ENCODE results near the gene WNT7B. TPM values are rescaled to one million over a fixed set of nuclear protein-coding genes. Genes with fewer than 3 reads are reported as not detected.

WNT7B gene
- total RNA-seq, 1 donor from 2014 or later: not detected

DNA sequence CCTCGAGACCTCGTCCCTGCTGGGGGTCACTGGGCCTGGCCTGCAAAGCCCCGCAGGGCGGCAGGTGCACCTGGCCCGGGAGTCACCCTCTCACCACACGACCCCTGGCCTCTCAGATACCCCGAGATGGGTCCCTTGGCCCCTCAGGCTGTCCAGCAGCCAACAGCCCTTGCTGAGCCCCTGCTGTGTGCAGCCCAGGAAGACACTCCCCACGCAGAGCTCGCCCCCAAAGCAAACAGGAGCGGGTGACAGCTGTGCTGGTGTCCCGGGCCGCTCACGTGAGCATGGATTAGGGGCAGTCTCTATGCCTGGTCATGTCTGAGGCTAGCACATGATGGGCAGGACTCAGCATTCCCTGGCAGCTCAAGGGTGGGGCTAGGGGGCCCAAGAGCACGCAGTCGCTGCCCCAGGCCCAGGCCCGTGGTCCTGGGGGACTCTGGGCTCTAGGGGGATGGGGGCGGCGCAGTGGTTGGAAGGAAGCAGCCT, 31.3 kb downstream of the WNT7B start:
- DNase-seq (no peak), ATAC-seq (ENCODE audit: poor library complexity) (no peak)
- intact Hi-C loops (cut with DNase I): no loop called here

- ATAC-seq (ENCODE audit: poor library complexity): no peak
- no peak for DNase-seq
- intact Hi-C loops (cut with DNase I): no loop called here
These were observed 34.0 kb downstream of the WNT7B start for GRCh38 chr22:45942787-45943493.

GRCh38 chr22:45942344-45942743, 34.6 kb downstream of the WNT7B start:
- intact Hi-C loops (cut with DNase I): no loop called here
- no peak for ATAC-seq (ENCODE audit: poor library complexity)
- DNase-seq: no peak

DNA sequence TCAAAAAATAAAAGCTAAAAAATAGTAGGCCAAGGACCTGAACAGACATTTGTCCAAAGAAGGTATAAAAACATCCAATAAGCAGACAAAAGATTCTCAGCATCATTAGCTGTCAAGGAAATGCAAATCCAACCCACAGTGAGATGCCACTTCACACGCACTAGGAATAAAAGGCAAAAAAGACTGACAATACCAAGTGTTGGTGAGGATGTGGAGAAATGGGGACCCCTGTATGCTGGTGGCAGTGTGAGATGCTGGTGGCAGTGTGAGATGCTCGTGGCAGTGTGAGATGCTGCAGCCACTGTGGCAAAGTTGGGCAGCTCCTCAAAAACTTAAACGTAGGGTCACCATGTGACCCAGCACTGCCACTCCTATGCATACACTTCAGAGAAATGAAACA, 38.0 kb downstream of the WNT7B start:
- ATAC-seq (ENCODE audit: poor library complexity) (no peak), DNase-seq (no peak)
- intact Hi-C loops (cut with DNase I): no loop called here

DNA sequence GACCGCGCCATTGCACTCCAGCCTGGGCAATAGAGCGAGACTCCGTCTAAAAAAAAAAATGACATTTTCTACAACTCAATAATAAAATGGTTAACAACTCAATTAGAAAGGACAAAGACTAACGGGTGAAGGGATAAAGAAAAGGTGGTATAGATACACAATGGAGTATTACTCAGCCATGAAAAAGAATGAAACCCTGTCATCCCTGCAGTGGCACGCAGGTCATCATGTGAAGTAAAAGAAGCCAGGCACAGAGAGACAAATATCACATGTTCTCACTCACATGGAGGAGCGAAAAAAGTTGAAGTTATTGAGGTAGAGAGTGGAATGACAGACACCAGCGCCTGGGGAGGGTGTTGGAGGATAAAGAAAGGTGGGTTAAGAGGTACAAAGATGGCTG, 39.0 kb downstream of the WNT7B start:
- ATAC-seq (ENCODE audit: poor library complexity) (no peak), DNase-seq (no peak)
- intact Hi-C loops (cut with DNase I): no loop called here

GRCh38 chr22:45935573-45935972, 41.4 kb downstream of the WNT7B start:
- ATAC-seq (ENCODE audit: poor library complexity) (no peak), DNase-seq (no peak)
- intact Hi-C loops (cut with DNase I): no loop called here

DNA sequence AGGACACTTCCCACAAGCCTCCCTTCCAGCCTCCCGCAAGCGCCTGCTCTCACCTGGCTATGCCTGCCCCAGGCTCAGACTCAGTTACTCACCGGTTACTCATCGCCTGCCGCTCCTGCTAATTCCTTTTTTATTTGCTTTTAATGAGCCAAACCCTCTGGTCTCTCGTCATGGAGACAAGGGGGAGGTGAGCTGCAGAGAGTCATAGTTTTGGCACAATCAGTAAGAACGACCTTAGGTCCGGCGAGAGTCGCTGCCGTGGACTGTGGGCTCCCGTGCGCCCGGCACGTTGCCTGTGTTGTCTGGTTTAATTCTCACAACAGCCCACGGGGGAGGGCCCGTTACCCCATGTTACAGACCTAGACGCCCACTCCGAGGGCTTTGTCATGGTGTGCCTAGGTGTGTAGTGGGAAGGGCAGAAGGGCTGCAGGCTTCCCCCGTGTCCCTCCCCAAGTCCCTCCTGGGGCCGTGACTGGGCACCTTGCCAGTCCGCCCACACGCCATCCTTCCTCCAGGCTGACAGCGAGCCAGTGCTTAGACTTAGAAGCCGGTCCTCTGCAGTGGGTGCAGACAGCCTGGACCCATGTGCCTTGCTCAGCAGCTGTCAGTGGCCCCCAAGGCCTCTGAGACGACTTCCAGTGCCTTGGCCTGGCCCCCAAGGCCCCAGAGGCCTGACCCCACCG, 42.2 kb downstream of the WNT7B start:
- ATAC-seq (ENCODE audit: poor library complexity): peak; percentile 18
- no peak for DNase-seq
- intact Hi-C loops (cut with DNase I): no loop called here

GRCh38 chr22:45934168-45934564, 42.8 kb downstream of the WNT7B start:
- DNase-seq (no peak), ATAC-seq (ENCODE audit: poor library complexity) (no peak)
- intact Hi-C loops (cut with DNase I): no loop called here

GRCh38 chr22:45933506-45934167, 43.3 kb downstream of the WNT7B start:
- DNase-seq (no peak), ATAC-seq (ENCODE audit: poor library complexity) (no peak)
- intact Hi-C loops (cut with DNase I): no loop called here

DNA sequence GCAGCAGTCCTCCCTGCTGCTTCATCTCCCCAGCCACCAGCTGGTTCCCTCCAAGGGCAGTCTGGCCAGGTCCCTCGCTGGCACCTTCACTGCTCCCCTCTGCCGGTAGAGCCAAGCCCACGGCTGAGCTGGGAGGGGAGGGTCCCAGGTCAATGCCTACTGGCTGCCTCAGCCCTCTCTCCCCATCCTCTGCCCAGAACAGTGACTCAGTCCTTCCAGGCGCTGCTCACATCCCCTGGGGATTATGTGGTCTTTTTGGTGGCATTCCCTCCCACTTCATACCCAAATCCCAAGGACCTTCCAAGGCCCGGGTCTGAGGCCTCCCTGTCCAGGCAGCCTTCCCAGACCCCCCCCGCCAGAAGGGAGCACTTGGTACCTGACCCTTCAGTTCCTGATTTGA, 44.9 kb downstream of the WNT7B start:
- ATAC-seq (ENCODE audit: poor library complexity) (no peak), DNase-seq (no peak)
- intact Hi-C loops (cut with DNase I): no loop called here

- intact Hi-C loops (cut with DNase I): no loop called here
- DNase-seq (no peak), ATAC-seq (ENCODE audit: poor library complexity) (no peak)
These were observed 45.9 kb downstream of the WNT7B start for GRCh38 chr22:45931042-45931441.

GRCh38 chr22:45930324-45930723, 46.6 kb downstream of the WNT7B start:
- ATAC-seq (ENCODE audit: poor library complexity) (no peak), DNase-seq (no peak)
- intact Hi-C loops (cut with DNase I): no loop called here

DNA sequence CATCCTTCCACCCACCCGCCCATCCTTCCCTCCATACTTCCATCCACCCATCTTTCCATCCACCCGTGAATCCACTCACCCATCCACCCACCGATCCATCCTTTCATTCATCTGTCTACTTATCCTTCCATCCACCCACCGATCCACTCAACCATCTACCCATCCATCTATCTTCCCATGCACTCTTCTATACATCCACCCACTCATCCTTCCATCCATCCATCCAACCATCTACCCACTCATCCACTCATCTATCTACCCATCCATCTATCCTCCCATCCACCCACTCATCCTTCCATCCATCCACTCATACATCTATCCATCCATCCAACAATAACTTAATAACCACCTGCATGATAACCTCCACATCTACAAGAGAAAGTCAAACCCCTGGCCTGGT, 47.3 kb downstream of the WNT7B start:
- ATAC-seq (ENCODE audit: poor library complexity) (no peak), DNase-seq (no peak)
- intact Hi-C loops (cut with DNase I): no loop called here

- intact Hi-C loops (cut with DNase I): no loop called here
- ATAC-seq (ENCODE audit: poor library complexity): no peak
- no peak for DNase-seq
These were observed 48.1 kb downstream of the WNT7B start for GRCh38 chr22:45928726-45929368.

GRCh38 chr22:45927059-45927458, 49.9 kb downstream of the WNT7B start:
- no peak for ATAC-seq (ENCODE audit: poor library complexity)
- DNase-seq: no peak
- intact Hi-C loops (cut with DNase I): no loop called here

DNA sequence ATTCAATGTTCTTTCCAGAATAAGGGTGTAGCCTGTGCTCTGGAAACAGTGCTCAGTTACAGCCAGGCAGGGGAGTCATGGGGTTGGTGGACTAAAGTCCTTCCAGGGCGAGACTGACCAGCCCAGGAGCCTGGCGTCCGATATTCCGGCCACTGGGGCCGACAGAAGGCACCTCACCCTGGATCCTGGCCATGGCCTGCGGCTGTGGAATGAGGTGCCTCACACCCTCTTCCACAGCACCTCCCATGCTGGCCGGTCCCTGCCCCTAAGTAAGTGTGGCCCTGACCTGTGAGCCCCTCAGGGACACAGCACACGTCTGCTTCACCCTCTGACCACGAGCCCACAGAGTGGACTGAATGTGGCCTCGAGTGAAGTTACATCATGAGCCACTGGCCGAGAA, 50.5 kb downstream of the WNT7B start:
- no peak for ATAC-seq (ENCODE audit: poor library complexity)
- intact Hi-C loops (cut with DNase I): no loop called here
- DNase-seq: no peak

DNA sequence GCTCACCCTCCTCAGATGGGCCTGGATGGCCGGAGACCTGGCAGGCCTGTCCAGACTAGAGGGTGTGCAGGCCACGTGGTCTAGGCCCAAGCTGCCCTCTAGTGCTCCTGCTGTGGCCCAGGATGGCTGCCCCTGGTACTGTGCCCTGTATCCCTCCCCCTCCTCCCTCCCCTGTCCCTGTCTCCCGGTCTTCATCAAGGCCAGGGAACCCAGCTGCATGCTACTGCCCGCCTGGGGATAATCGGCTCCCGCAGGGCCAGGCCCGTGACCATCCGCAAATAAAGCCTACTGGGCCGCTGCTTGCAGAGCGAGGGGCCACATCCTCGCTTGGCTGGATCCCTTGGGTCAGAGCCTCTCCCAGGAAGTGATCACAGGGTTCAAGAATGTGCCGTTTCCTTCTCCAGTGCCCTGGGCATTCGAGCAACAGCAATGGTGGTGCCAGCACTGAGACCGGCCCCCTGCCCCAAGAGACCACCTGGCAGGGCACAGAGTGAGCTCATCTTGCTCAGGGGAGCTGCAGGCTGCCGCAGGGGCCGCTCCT, 51.1 kb downstream of the WNT7B start:
- no peak for ATAC-seq (ENCODE audit: poor library complexity)
- intact Hi-C loops (cut with DNase I): no loop called here
- no peak for DNase-seq

- intact Hi-C loops (cut with DNase I): no loop called here
- ATAC-seq (ENCODE audit: poor library complexity) (no peak), DNase-seq (no peak)
These were observed 53.1 kb downstream of the WNT7B start for GRCh38 chr22:45923835-45924234.

DNA sequence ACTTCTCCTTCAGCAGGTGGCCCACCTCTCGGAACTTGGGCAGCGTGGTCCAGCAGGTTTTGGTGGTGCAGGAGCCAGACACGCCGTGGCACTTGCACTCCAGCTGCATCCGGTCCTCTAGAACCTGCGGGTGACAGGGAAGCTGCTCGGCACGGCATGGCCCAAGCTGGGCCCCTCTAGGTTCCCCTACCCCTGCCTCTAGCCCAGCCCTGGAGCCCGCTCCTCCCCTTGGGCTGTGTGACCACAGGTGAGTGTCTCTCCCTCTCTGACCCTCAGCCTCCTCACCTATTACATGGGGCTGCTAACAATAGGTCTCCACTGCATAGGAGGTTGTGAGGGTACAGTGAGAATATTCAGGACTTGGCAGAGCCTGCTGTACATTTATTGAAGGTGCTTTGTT, 53.8 kb downstream of the WNT7B start:
- ATAC-seq (ENCODE audit: poor library complexity) (no peak), DNase-seq (no peak)
- intact Hi-C loops (cut with DNase I): no loop called here

All from Right ventricle myocardium superior (tissue), 1 donor.